Adrenal gland (tissue), 12 donors: Measurements from ENCODE around the gene SRSF2. TPM values are rescaled to one million over a fixed set of nuclear protein-coding genes. Genes with fewer than 3 reads are reported as not detected.
A peak's percentile ranks its signal among the peaks of the same experiment; 100 is the strongest.

Source experiments
- DNase-seq, 7 donors: peaks; one replicate each; pipeline ENCODE4 v3.0.0-alpha.2; 2019 to 2020
- H3K27ac ChIP-seq, 5 donors: fragments of 200-600 bp; sonication (generic) in 4 of 5; 1 replicate in 3 of 5; 2 replicates in 2 of 5; pipeline versions ENCODE4 v1.5.1 to v1.8.0; 2016 to 2020; ENCODE audit warnings: mild to moderate bottlenecking in 1 of 5
- H3K27me3 ChIP-seq: fragments of 200-600 bp; 2 replicates; pipeline ENCODE4 v1.8.0; 2021
- H3K36me3 ChIP-seq, 2 donors: fragments of 200-600 bp; replicated peaks in 1 of 2; 1 replicate in 1 of 2; 2 replicates in 1 of 2; pipeline versions ENCODE4 v1.5.1 to v1.8.0; 2018 to 2022
- H3K4me1 ChIP-seq, 2 donors: fragments of 200-600 bp; replicated peaks in 1 of 2; 1 replicate in 1 of 2; 2 replicates in 1 of 2; pipeline versions ENCODE4 v1.5.1 to v1.8.0; 2018 to 2021
- H3K4me3 ChIP-seq, 4 donors: fragments of 200-600 bp; sonication (generic) in 3 of 4; one replicate each; pipeline ENCODE4 v1.5.1; 2016 to 2018
- H3K9me3 ChIP-seq, 3 donors: fragments of 200-600 bp; sonication (generic) in 1 of 3; replicated peaks in 1 of 3; 1 replicate in 2 of 3; 2 replicates in 1 of 3; pipeline versions ENCODE4 v1.5.1 to v1.8.0; 2016 to 2021
- CTCF ChIP-seq, 6 experiments: fragments of 450-650 bp in 4 of 6; fragments of 200-600 bp in 2 of 6; sonication (generic) in 1 of 6; IDR thresholded peaks; 1 replicate in 5 of 6; 2 replicates in 1 of 6; pipeline versions ENCODE4 v1.5.1 to v1.8.0; 2016 to 2021; ENCODE audit warnings: antibody characterized with exemption in 6 of 6, mild to moderate bottlenecking in 2 of 6, moderate library complexity in 1 of 6
- POLR2A ChIP-seq, 2 donors: fragments of 450-650 bp; IDR thresholded peaks; one replicate each; pipeline ENCODE4 v1.6.1; 2017; ENCODE audit warnings: antibody characterized with exemption in 2 of 2, mild to moderate bottlenecking in 2 of 2, moderate library complexity in 1 of 2
- WGBS, 4 donors: extraction: QIAGEN DNeasy Blood & Tissue Kit in 2 of 4; methylation state at CpG; one replicate each; pipeline versions ENCODE4 v1.1.5 to v1.1.7; 2013 to 2017; 5-methylcytosine and 5-hydroxymethylcytosine counted together
- intact Hi-C, 2 donors: fragments of 100-400 bp; cut with DNase I; formaldehyde crosslinking; loops; one replicate each; pipeline versions ENCODE4 v1.14.1 to v1.15.0; 2022 to 2023
- polyA plus RNA-seq, 3 donors: library from polyadenylated mRNA; stranded (reverse); fragments of 200-250 nt in 2 of 3; fragments of 350-450 nt in 1 of 3; fragmentation: Illumina TruSeq in 1 of 3; extraction: RNeasy Lipid Tissue Mini Kit (QIAGEN cat#74804) in 1 of 3; gene quantifications; one replicate each; pipeline ENCODE4 v1.2.3, GENCODE V29; 2013 to 2014
- total RNA-seq, 9 donors: library from RNA; depleted of rRNA in 4 of 9; stranded (reverse); fragments of >200 nt in 4 of 9; fragments of 120-200 nt in 1 of 9; fragmentation: NEBNext Ultra II Directional in 1 of 9; extraction: Animal tissue kit (Norgen Biotek cat#: 25700) in 1 of 9; gene quantifications; one replicate each; pipeline versions ENCODE4 v1.1.0 to v1.2.4, GENCODE V29; 2013 to 2023
- donor health status: healthy with polysubstance abuse.
- donor health status: Bipolar disorder and iron deficiency.
- donor health status: DM: yes; HTN: yes; CAD: no.
- donor health status: DM: no; HTN: no; CAD: no.
- donor health status: DM: no; HTN: no; CAD: no.
- donor health status: DM: yes; HTN: yes; CAD: no.

Gene SRSF2
- total and polyA plus RNA-seq, 12 donors: 103 to 269 (median 194) TPM

- intact Hi-C loops: loop anchor here (5.0 to 10.0 kb wide), 3 partner anchors 39 to 161 kb away; a partner anchor contains a TSS
- Histone ChIP-seq H3K27me3 (no peaks in the 10 kb centered on the region), H3K4me3 (no peak overlapping the region), H3K27ac (peak overlapping the region in 2 of 5 donors; percentile 77 to 80), H3K9me3 (no peaks in the 10 kb centered on the region), H3K4me1 (peaks cover 13 to 52% of the 10 kb centered on the region in 2 donors), H3K36me3 (peaks cover 0 to 81% of the 10 kb centered on the region in 2 donors)
- TF ChIP-seq CTCF (IDR thresholded peaks at IDR 0.05): no peak
- TF ChIP-seq POLR2A (IDR thresholded peaks at IDR 0.05): no peak
- WGBS, 4 donors: 47 to 62% (median 52%) methylated on average over 13 of the region's 13 CpGs
- DNase-seq: peak in 4 of 7 donors; percentile 55 to 79 (median 67)
Measured at GRCh38 chr17:76716146-76716838, 20.8 kb downstream of the SRSF2 start.

- Histone ChIP-seq H3K27ac (peak overlapping the region in 2 of 5 donors; percentile 77 to 80), H3K9me3 (no peaks in the 10 kb centered on the region), H3K27me3 (no peaks in the 10 kb centered on the region), H3K4me1 (peaks cover 13 to 48% of the 10 kb centered on the region in 2 donors), H3K36me3 (peaks cover 0 to 73% of the 10 kb centered on the region in 2 donors), H3K4me3 (no peak overlapping the region)
- TF ChIP-seq POLR2A (IDR thresholded peaks at IDR 0.05) (no peak), CTCF (IDR thresholded peaks at IDR 0.05) (no peak)
- intact Hi-C loops: loop anchor here (5.0 to 10.0 kb wide), 3 partner anchors 38 to 161 kb away; a partner anchor contains a TSS
- WGBS, 4 donors: 66 to 79% (median 68%) methylated on average over 2 of the region's 2 CpGs
- peak in 1 of 7 donors; percentile 20 for DNase-seq
Measured at GRCh38 chr17:76715496-76715830, 21.7 kb downstream of the SRSF2 start.

- H3K27me3 ChIP-seq: no peaks in the 10 kb centered on the region
- DNase-seq: peak; percentile 71 to 91 (median 84)
- WGBS, 4 donors: 15 to 23% (median 22%) methylated on average over 4 of the region's 4 CpGs
- H3K27ac ChIP-seq: peak overlapping the region in 3 of 5 donors; percentile 28 to 80 (median 77)
- H3K36me3 ChIP-seq: peaks cover 0 to 68% of the 10 kb centered on the region in 2 donors
- intact Hi-C loops: loop anchor here (5.0 to 10.0 kb wide), 3 partner anchors 38 to 160 kb away; a partner anchor contains a TSS
- H3K4me3 ChIP-seq: no peak overlapping the region
- no peak for TF ChIP-seq POLR2A (IDR thresholded peaks at IDR 0.05)
- TF ChIP-seq CTCF (IDR thresholded peaks at IDR 0.05): peak; percentile 75 to 85 (median 81)
- peaks cover 13 to 43% of the 10 kb centered on the region in 2 donors for H3K4me1 ChIP-seq
- H3K9me3 ChIP-seq: no peaks in the 10 kb centered on the region
Measured at GRCh38 chr17:76714822-76715495, 22.2 kb downstream of the SRSF2 start.

GRCh38 chr17:76714336-76714735, 22.8 kb downstream of the SRSF2 start:
- Histone ChIP-seq H3K9me3 (no peaks in the 10 kb centered on the region), H3K27me3 (no peaks in the 10 kb centered on the region), H3K36me3 (peaks cover 0 to 61% of the 10 kb centered on the region in 2 donors), H3K4me1 (peaks cover 17 to 46% of the 10 kb centered on the region in 2 donors), H3K27ac (peak overlapping the region in 2 of 5 donors; percentile 28 to 80), H3K4me3 (no peak overlapping the region)
- 71 to 79% (median 75%) methylated on average over 5 of the region's 5 CpGs for WGBS, 4 donors
- TF ChIP-seq POLR2A (IDR thresholded peaks at IDR 0.05) (no peak), CTCF (IDR thresholded peaks at IDR 0.05) (no peak)
- intact Hi-C loops: loop anchor here (10.0 kb wide), 2 partner anchors 150 to 160 kb away; a partner anchor contains a TSS
- peak in 1 of 7 donors; percentile 17 for DNase-seq
